A549 (cell line): ENCODE results near the gene MBOAT2. TPM values are rescaled to one million over a fixed set of nuclear protein-coding genes. Genes with fewer than 3 reads are reported as not detected.

Experiments
- ATAC-seq, 2 experiments: fragments of 200-7000 bp in 1 of 2; fragments of >200 bp in 1 of 2; cut with Nextera tagmentation in 1 of 2; cut with Tn5 transposase in 1 of 2; 3 replicates each; pipeline versions ENCODE4 v1.8.0 to v1.9.1; 2018 to 2020; ENCODE audit warnings: mild to moderate bottlenecking in 1 of 2, moderate library complexity in 1 of 2
- CTCF ChIA-PET: fragments of 300-600 bp; sonication (Branson Sonifier 250); formaldehyde crosslinking; extraction: SDS; loops from one replicate; lab custom pipeline; 2021; ENCODE audit warnings: antibody characterized with exemption, inconsistent platforms; lab: Yijun Ruan, JAX
- POLR2A ChIA-PET: fragments of 350-600 bp; formaldehyde crosslinking; extraction: SDS; loops from one replicate; lab custom pipeline; 2021; ENCODE audit warnings: antibody characterized with exemption, inconsistent platforms; lab: Yijun Ruan, JAX
- DNase-seq, 2 experiments: peaks; one replicate each; pipeline versions ENCODE4 v3.0.0 to v3.0.0-alpha.2; 2011 to 2016; ENCODE audit warnings: low read depth in 1 of 2, low spot score in 1 of 2
- FAIRE-seq: peaks from 2 replicates; lab custom pipeline; 2011; peaks lifted over from hg19 to GRCh38; lab: Jason Lieb, UNC
- H3K27ac ChIP-seq, 2 experiments: fragments of >200 bp; sonication (Bioruptor Twin); formaldehyde crosslinking; 3 replicates each; pipeline ENCODE4 v1.5.1; 2016 to 2017
- H3K4me1 ChIP-seq: fragments of >200 bp; sonication (Bioruptor Twin); formaldehyde crosslinking; 3 replicates; pipeline ENCODE4 v1.6.1; 2016
- H3K4me2 ChIP-seq: fragments of >200 bp; sonication (Bioruptor Twin); formaldehyde crosslinking; 3 replicates; pipeline ENCODE4 v1.6.1; 2016
- H3K4me3 ChIP-seq: fragments of >200 bp; sonication (Bioruptor Twin); formaldehyde crosslinking; 3 replicates; pipeline ENCODE4 v1.5.1; 2016
- H3K9me3 ChIP-seq: fragments of >200 bp; sonication (Bioruptor Twin); formaldehyde crosslinking; 3 replicates; pipeline ENCODE4 v1.6.1; 2016
- EHF ChIP-seq: fragments of 250-450 bp; sonication (Bioruptor Pico); IDR thresholded peaks from 2 replicates; pipeline ENCODE4 v1.5.0; 2020; ENCODE audit warnings: mild to moderate bottlenecking
- EHMT2 ChIP-seq: fragments of 200-600 bp; sonication (generic); IDR thresholded peaks from 2 replicates; pipeline ENCODE4 v1.6.1; 2016; ENCODE audit warnings: antibody characterized with exemption, low read depth, mild to moderate bottlenecking, moderate library complexity
- FOSL2 ChIP-seq, 2 experiments: fragments of 450-650 bp in 1 of 2; fragments of >200 bp in 1 of 2; sonication (Bioruptor Twin) in 1 of 2; formaldehyde crosslinking; IDR thresholded peaks; 2 replicates each; pipeline versions ENCODE4 v1.5.0 to v1.6.1; 2016 to 2020; ENCODE audit warnings: mild to moderate bottlenecking in 1 of 2, moderate library complexity in 1 of 2
- HES2 ChIP-seq: fragments of >200 bp; sonication (Bioruptor Twin); formaldehyde crosslinking; IDR thresholded peaks from 2 replicates; pipeline ENCODE4 v1.6.1; 2016
- HMGXB4 ChIP-seq: fragments of 250-450 bp; sonication (Bioruptor Pico); IDR thresholded peaks from 2 replicates; pipeline ENCODE4 v1.5.0; 2021; ENCODE audit warnings: mild to moderate bottlenecking, moderate library complexity, borderline replicate concordance
- HOXA7 ChIP-seq: fragments of 250-450 bp; sonication (Bioruptor Pico); IDR thresholded peaks from 2 replicates; pipeline ENCODE4 v1.5.0; 2020; ENCODE audit warnings: mild to moderate bottlenecking, moderate library complexity
- HOXB13 ChIP-seq: fragments of 250-450 bp; sonication (Bioruptor Pico); IDR thresholded peaks from 2 replicates; pipeline ENCODE4 v1.5.0; 2020; ENCODE audit warnings: low read depth, mild to moderate bottlenecking, moderate library complexity
- JUNB ChIP-seq: fragments of >200 bp; sonication (Bioruptor Twin); formaldehyde crosslinking; IDR thresholded peaks from 2 replicates; pipeline ENCODE4 v1.6.1; 2016
- MAFK ChIP-seq: fragments of 450-650 bp; IDR thresholded peaks from 2 replicates; pipeline ENCODE4 v1.6.1; 2014; ENCODE audit not compliant: partially characterized antibody
- MAX ChIP-seq: IDR thresholded peaks from 2 replicates; pipeline ENCODE4 v1.6.1; 2012
- NPAS2 ChIP-seq: fragments of 250-450 bp; sonication (Bioruptor Pico); IDR thresholded peaks from 2 replicates; pipeline ENCODE4 v1.8.0; 2022; ENCODE audit warnings: mild to moderate bottlenecking, moderate library complexity, borderline replicate concordance
- PHF8 ChIP-seq: fragments of 200-600 bp; sonication (generic); IDR thresholded peaks from 2 replicates; pipeline ENCODE4 v1.6.1; 2016; ENCODE audit warnings: low read depth, mild to moderate bottlenecking, antibody characterized with exemption, moderate library complexity, borderline replicate concordance
- POLR2A ChIP-seq: IDR thresholded peaks from 2 replicates; pipeline ENCODE4 v1.6.1; 2012; ENCODE audit warnings: mild to moderate bottlenecking, low read length
- RAD21 ChIP-seq, 2 experiments: fragments of >200 bp in 1 of 2; sonication (Bioruptor Twin) in 1 of 2; formaldehyde crosslinking in 1 of 2; IDR thresholded peaks in 1 of 2; conservative IDR thresholded peaks in 1 of 2; 2 replicates in 1 of 2; 3 replicates in 1 of 2; pipeline ENCODE4 v1.6.1; 2012 to 2018; ENCODE audit warnings: inconsistent platforms in 1 of 2
- RARB ChIP-seq: fragments of 250-450 bp; sonication (Bioruptor Pico); IDR thresholded peaks from 2 replicates; pipeline ENCODE4 v1.8.0; 2021; ENCODE audit warnings: mild to moderate bottlenecking, moderate library complexity
- RCOR1 ChIP-seq: fragments of 150-350 bp; IDR thresholded peaks from 2 replicates; pipeline ENCODE4 v1.6.1; 2014; ENCODE audit warnings: antibody characterized with exemption, low read length, low read depth
- REST ChIP-seq: fragments of 200-600 bp; sonication (generic); IDR thresholded peaks from 2 replicates; pipeline ENCODE4 v1.6.1; 2016; ENCODE audit warnings: antibody characterized with exemption, mild to moderate bottlenecking, moderate library complexity
- RNF2 ChIP-seq: fragments of 200-600 bp; sonication (generic); IDR thresholded peaks from 2 replicates; pipeline ENCODE4 v1.6.1; 2016; ENCODE audit warnings: low read depth, mild to moderate bottlenecking, antibody characterized with exemption, moderate library complexity, borderline replicate concordance
- SREBF2 ChIP-seq: fragments of 450-650 bp; IDR thresholded peaks from 2 replicates; pipeline ENCODE4 v1.6.1; 2014; ENCODE audit warnings: mild to moderate bottlenecking, moderate library complexity
- USF2 ChIP-seq: fragments of 450-650 bp; IDR thresholded peaks from 2 replicates; pipeline ENCODE4 v1.6.1; 2014; ENCODE audit warnings: antibody characterized with exemption
- ZC3H11A ChIP-seq: fragments of 450-650 bp; IDR thresholded peaks from 2 replicates; pipeline ENCODE4 v1.6.1; 2014; ENCODE audit warnings: antibody characterized with exemption, mild to moderate bottlenecking
- WGBS: methylation state at CpG from one replicate; pipeline ENCODE4 v1.1.6; 2017; ENCODE audit errors: missing lambda C conversion rate; 5-methylcytosine and 5-hydroxymethylcytosine counted together
- polyA plus RNA-seq, 4 experiments: library from polyadenylated mRNA; depleted of rRNA in 3 of 4; stranded (reverse); fragments of >200 nt; fragmentation: RNase III in 1 of 4; extraction: RNeasy Plus Mini Kit Qiagen cat#74134 plus additional on column Dnase treatment in 1 of 4; gene quantifications; 2 replicates in 3 of 4; 3 replicates in 1 of 4; pipeline ENCODE4 v1.2.3, GENCODE V29; 2011 to 2017

MBOAT2 gene
- polyA plus RNA-seq, 2 of the 4 experiments (the other 2 are of a cell fraction), result 33.1 to 33.3 TPM

GRCh38 chr2:8926356-8926755, 77.1 kb downstream of the MBOAT2 start:
- no peak for FAIRE-seq
- ATAC-seq, result no peak; a peak in 1 of 6 replicates
- POLR2A ChIA-PET, result no interaction called here
- H3K9me3 ChIP-seq, result no peaks in the 10 kb centered on the region
- TF ChIP-seq RARB (CRISPR knock-in tag) (no peak), RCOR1 (no peak), PHF8 (no peak)
- TF ChIP-seq, all 56 proteins: peak for 0
- 87% methylated on average over 8 of the region's 8 CpGs for WGBS
- Histone ChIP-seq H3K27ac (no peak overlapping the region), H3K4me1 (no peaks in the 10 kb centered on the region), H3K4me3 (no peak overlapping the region), H3K4me2 (no peak overlapping the region)
- CTCF ChIA-PET, result interaction anchor here (2.0 kb wide), 1 partner anchor 9 kb away, joined by 5 read pairs; no protein-coding TSS in a partner anchor
- no peak for DNase-seq

- CTCF ChIA-PET, result interaction anchor here (2.0 kb wide), 1 partner anchor 8 kb away, joined by 5 read pairs; no protein-coding TSS in a partner anchor
- POLR2A ChIA-PET, result no interaction called here
Observed at GRCh38 chr2:8925411-8925810, 78.1 kb downstream of the MBOAT2 start.

GRCh38 chr2:8923183-8923582, 80.3 kb downstream of the MBOAT2 start:
- H3K9me3 ChIP-seq, result no peaks in the 10 kb centered on the region
- ChIA-PET CTCF (interaction anchor here (0.5 to 1.8 kb wide), 3 partner anchors 7 to 219 kb away, joined by 4 to 6 read pairs (median 5); no protein-coding TSS in a partner anchor), POLR2A (no interaction called here)
- no peak overlapping the region for H3K4me2 ChIP-seq
- TF ChIP-seq HOXB13 (no peak), MAX (no peak), RARB (CRISPR knock-in tag) (no peak)
- ATAC-seq (no peak), FAIRE-seq (no peak), DNase-seq (no peak)
- no peaks in the 10 kb centered on the region for H3K4me1 ChIP-seq
- no peak overlapping the region for H3K4me3 ChIP-seq
- WGBS, result 77% methylated on average over 1 of the region's 1 CpG
- H3K27ac ChIP-seq, result no peak overlapping the region

More at GRCh38 chr2:8925411-8925810, 78.1 kb downstream of the MBOAT2 start:
- H3K27ac ChIP-seq, result no peak overlapping the region
- DNase-seq (no peak), FAIRE-seq (no peak), ATAC-seq (no peak)
- H3K4me2 ChIP-seq, result no peak overlapping the region
- 76% methylated on average over 2 of the region's 2 CpGs for WGBS
- no peak for TF ChIP-seq JUNB
- TF ChIP-seq HOXA7, result no peak
- no peak for TF ChIP-seq MAX
- no peak for TF ChIP-seq FOSL2 (IDR thresholded peaks at IDR 0.05)
- no peak for TF ChIP-seq FOSL2 (CRISPR knock-in tag; IDR thresholded peaks at IDR 0.05)
- no peak for TF ChIP-seq ZC3H11A
- TF ChIP-seq REST, result no peak
- TF ChIP-seq EHMT2, result no peak
- TF ChIP-seq USF2, result no peak
- no peak for TF ChIP-seq RAD21 (conservative IDR thresholded peaks at IDR 0.05 in 1 of 2, IDR thresholded peaks at IDR 0.05 in 1 of 2)
- no peak overlapping the region for H3K4me3 ChIP-seq
- no peaks in the 10 kb centered on the region for H3K4me1 ChIP-seq
- no peaks in the 10 kb centered on the region for H3K9me3 ChIP-seq

- ATAC-seq (no peak), DNase-seq (no peak), FAIRE-seq (no peak)
- H3K27ac ChIP-seq, result no peak overlapping the region
- no peak overlapping the region for H3K4me3 ChIP-seq
- 57% methylated on average over 3 of the region's 3 CpGs for WGBS
- ChIA-PET CTCF (interaction anchor here (0.6 to 1.3 kb wide), 3 partner anchors 84 to 1662 kb away, joined by 3 to 6 read pairs (median 5); no protein-coding TSS in a partner anchor), POLR2A (no interaction called here)
- H3K4me1 ChIP-seq, result no peaks in the 10 kb centered on the region
- H3K9me3 ChIP-seq, result no peaks in the 10 kb centered on the region
- H3K4me2 ChIP-seq, result no peak overlapping the region
- TF ChIP-seq HES2 (no peak), SREBF2 (no peak), RCOR1 (no peak), RNF2 (no peak), MAX (no peak), MAFK (no peak), ZC3H11A (no peak), NPAS2 (CRISPR knock-in tag) (no peak), HMGXB4 (no peak), PHF8 (no peak), POLR2A (no peak), EHF (CRISPR knock-in tag) (no peak), RARB (CRISPR knock-in tag) (no peak)
Observed at GRCh38 chr2:8922431-8922830, 81.1 kb downstream of the MBOAT2 start.
